GM19395 (cell line): ENCODE data around the gene CSF1.
"Not testable (repeated sequence)": the region's sequence is repeated elsewhere in the genome, so short reads cannot be mapped to it uniquely, and the experiment has no call there.

Experiments
- ATAC-seq: cut with Tn5 transposase; IDR thresholded peaks from one replicate; pipeline ENCODE4 v1.9.1; 2021; ENCODE audit warnings: mild to moderate bottlenecking, moderate library complexity; ENCODE audit not compliant: unreplicated experiment

The CSF1 gene

GRCh38 chr1:109917768-109918606, 7.3 kb downstream of the CSF1 start:
- no peak for ATAC-seq

- ATAC-seq = no peak
These were observed 8.0 kb downstream of the CSF1 start for GRCh38 chr1:109918671-109919070.

DNA sequence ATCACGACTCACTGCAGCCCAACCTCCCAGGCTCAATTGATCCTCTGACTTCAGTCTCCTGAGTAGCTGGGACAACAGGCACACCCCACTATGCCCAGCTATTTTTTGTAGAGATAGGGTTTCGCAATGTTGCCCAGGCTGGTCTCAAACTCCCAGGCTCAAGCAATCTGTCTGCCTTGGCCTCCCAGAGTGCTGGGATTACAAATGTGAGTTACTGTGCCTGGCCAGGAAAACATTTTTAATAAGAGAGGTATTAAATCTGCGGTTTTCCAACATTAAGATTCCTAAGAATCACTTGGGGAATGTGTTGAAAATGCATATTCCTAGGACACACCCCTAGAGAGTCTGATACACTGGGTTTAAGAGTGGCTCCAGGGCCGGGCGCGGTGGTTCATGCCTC, 8.7 kb downstream of the CSF1 start:
- no peak for ATAC-seq

GRCh38 chr1:109920391-109920790, 9.7 kb downstream of the CSF1 start:
- not testable (repeated sequence) for ATAC-seq

GRCh38 chr1:109922326-109922725, 11.7 kb downstream of the CSF1 start:
- no peak for ATAC-seq

GRCh38 chr1:109923131-109923945, 12.7 kb downstream of the CSF1 start:
- no peak for ATAC-seq

GRCh38 chr1:109923946-109924275, 13.3 kb downstream of the CSF1 start:
- ATAC-seq = no peak

DNA sequence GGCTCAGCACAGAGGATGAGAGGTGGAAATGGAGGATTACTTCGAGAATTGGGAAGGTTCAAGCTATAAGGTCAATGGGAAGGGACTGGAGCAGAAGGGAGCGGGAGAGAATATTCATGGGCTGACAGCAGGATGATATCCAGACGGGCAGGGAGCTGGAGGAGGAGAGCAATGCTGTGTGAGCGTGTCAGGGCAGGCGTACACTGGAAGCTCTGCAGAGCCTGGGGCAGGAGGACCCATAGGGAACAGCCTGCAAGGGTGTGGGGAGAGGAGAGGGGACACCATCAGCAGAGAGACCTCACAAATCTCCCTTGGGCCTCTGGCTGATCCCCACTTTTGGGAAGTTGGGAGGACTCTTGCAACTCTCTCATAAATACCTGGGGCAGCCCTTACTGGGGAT, 13.7 kb downstream of the CSF1 start:
- ATAC-seq = no peak

- ATAC-seq = no peak
These were observed 14.7 kb downstream of the CSF1 start for GRCh38 chr1:109925159-109925990.

GRCh38 chr1:109926662-109927300, 16.1 kb downstream of the CSF1 start:
- no peak for ATAC-seq

- ATAC-seq = no peak
These were observed 16.7 kb downstream of the CSF1 start for GRCh38 chr1:109927356-109927755.

GRCh38 chr1:109927911-109928321, 17.3 kb downstream of the CSF1 start:
- ATAC-seq = no peak

DNA sequence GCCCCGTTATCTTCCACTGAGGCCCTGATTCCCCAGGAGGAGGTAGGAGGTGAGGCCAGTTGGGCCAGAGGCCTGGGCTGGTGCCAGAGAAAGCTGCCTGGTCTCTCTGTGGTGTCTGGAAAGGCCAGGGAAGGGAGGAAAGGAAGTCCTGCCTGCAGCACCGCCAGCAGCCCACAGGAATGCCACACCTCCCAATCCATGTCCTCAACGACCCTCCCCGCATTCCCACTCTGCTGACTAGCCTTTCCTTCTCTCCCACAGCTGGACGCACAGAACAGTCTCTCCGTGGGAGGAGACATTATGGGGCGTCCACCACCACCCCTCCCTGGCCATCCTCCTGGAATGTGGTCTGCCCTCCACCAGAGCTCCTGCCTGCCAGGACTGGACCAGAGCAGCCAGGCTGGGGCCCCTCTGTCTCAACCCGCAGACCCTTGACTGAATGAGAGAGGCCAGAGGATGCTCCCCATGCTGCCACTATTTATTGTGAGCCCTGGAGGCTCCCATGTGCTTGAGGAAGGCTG, 18.0 kb downstream of the CSF1 start:
- ATAC-seq = no peak

GRCh38 chr1:109929170-109929569, 18.5 kb downstream of the CSF1 start:
- ATAC-seq = no peak

DNA sequence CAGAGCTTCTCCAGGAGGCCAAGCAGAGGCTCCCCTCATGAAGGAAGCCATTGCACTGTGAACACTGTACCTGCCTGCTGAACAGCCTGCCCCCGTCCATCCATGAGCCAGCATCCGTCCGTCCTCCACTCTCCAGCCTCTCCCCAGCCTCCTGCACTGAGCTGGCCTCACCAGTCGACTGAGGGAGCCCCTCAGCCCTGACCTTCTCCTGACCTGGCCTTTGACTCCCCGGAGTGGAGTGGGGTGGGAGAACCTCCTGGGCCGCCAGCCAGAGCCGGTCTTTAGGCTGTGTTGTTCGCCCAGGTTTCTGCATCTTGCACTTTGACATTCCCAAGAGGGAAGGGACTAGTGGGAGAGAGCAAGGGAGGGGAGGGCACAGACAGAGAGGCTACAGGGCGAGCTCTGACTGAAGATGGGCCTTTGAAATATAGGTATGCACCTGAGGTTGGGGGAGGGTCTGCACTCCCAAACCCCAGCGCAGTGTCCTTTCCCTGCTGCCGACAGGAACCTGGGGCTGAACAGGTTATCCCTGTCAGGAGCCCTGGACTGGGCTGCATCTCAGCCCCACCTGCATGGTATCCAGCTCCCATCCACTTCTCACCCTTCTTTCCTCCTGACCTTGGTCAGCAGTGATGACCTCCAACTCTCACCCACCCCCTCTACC, 19.1 kb downstream of the CSF1 start:
- ATAC-seq = no peak

DNA sequence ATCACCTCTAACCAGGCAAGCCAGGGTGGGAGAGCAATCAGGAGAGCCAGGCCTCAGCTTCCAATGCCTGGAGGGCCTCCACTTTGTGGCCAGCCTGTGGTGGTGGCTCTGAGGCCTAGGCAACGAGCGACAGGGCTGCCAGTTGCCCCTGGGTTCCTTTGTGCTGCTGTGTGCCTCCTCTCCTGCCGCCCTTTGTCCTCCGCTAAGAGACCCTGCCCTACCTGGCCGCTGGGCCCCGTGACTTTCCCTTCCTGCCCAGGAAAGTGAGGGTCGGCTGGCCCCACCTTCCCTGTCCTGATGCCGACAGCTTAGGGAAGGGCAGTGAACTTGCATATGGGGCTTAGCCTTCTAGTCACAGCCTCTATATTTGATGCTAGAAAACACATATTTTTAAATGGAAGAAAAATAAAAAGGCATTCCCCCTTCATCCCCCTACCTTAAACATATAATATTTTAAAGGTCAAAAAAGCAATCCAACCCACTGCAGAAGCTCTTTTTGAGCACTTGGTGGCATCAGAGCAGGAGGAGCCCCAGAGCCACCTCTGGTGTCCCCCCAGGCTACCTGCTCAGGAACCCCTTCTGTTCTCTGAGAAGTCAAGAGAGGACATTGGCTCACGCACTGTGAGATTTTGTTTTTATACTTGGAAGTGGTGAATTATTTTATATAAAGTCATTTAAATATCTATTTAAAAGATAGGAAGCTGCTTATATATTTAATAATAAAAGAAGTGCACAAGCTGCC, 19.8 kb downstream of the CSF1 start:
- no peak for ATAC-seq

DNA sequence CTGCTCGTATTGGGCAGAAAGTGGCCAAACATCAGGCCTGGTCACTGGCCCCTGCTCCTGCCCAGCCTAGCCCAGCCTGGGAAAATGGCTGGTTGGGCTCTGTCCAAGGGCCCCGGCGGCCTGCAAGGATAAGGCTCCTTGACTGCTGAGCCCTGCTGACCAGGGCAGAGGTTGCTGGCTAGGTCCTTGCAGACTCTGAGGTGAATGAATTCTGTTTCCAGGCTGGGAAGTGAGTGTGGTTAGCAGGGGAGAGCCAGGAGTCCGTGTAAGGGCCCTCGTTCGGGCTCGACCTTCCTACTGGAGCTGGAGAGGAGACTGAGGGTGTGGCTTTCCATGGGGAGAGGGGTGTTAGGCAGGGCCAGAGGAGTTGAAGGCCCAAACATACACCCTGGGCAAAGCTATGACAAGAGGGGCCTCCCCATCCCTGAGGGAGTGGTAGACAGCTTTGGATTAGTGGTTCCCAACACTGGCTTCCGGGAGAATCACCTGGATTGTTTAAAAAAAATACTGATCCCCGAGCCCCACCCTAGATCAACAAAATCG, 20.6 kb downstream of the CSF1 start:
- no peak for ATAC-seq

DNA sequence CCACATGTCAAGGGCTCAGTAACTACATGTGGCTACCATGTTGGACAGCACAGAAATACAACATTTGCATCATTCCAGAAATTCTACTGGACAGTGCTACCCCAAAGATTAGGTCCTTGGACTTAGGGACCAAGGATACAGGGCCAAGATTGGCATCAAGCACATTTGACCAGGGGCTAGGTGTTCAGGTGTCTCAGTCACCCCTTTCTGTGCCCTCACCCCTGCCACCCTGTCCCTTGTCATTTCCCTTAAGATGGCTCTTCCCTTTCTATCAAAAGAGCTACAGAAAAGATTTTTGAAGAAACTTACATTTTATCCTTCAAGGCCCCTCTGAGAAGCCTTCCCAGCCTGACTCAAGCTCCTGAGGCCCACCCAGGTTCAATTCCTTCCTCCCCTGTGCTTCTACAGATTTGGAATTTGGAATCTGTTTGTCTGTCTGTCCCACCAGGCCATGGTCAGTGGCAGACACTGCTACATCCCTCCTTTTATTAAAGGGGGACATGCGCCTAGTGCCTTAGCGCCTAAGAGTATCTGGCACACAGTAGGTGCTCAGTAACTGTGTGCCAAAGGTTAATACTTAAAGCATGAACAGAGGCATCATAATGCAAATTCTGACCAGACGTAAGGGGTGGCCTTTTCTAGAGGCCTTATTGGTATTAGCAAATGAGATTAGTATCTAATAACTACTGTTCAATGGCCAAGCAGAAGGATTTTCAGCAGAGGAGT, 21.4 kb downstream of the CSF1 start:
- no peak for ATAC-seq
